ENCODE data around the gene C10orf67.
"Not testable (repeated sequence)": the region's sequence is repeated elsewhere in the genome, so short reads cannot be mapped to it uniquely, and the experiment has no call there.

- TF ChIP-seq GATA1 (IDR thresholded peaks at IDR 0.05; ENCODE audit: low read depth, low read length); POLR2A (IDR thresholded peaks at IDR 0.05; ENCODE audit: low read length): not testable (repeated sequence)
Measured at GRCh38 chr10:23252859-23253258, 91.7 kb downstream of the C10orf67 start.
